Osteocyte (in vitro differentiated cells): Measurements from ENCODE around the gene DCAF6. TPM values are rescaled to one million over a fixed set of nuclear protein-coding genes. Genes with fewer than 3 reads are reported as not detected.
A peak's percentile ranks its signal among the peaks of the same experiment; 100 is the strongest.

ENCODE experiments used
- DNase-seq: peaks from one replicate; pipeline ENCODE4 v3.0.0; 2021; ENCODE audit warnings: mixed read lengths; ENCODE audit not compliant: unreplicated experiment; ENCODE audit errors: extremely low spot score
- H3K27ac Mint-ChIP-seq: one replicate; pipeline ENCODE4 v1.8.0; 2021; ENCODE audit warnings: mild to moderate bottlenecking, mixed read lengths; ENCODE audit not compliant: unreplicated experiment
- H3K27me3 Mint-ChIP-seq: one replicate; pipeline ENCODE4 v1.8.0; 2021; ENCODE audit warnings: mixed read lengths; ENCODE audit not compliant: unreplicated experiment
- H3K36me3 Mint-ChIP-seq: one replicate; pipeline ENCODE4 v1.8.0; 2021; ENCODE audit warnings: mixed read lengths; ENCODE audit not compliant: unreplicated experiment
- H3K4me1 Mint-ChIP-seq: one replicate; pipeline ENCODE4 v1.8.0; 2021; ENCODE audit warnings: mixed read lengths; ENCODE audit not compliant: unreplicated experiment
- H3K4me3 Mint-ChIP-seq: one replicate; pipeline ENCODE4 v1.8.0; 2021; ENCODE audit warnings: mild to moderate bottlenecking, moderate library complexity, mixed read lengths; ENCODE audit not compliant: unreplicated experiment
- H3K9me3 Mint-ChIP-seq: one replicate; pipeline ENCODE4 v1.8.0; 2021; ENCODE audit warnings: mixed read lengths; ENCODE audit not compliant: unreplicated experiment
- CTCF ChIP-seq: fragments of 200-600 bp; sonication (generic); IDR thresholded peaks from 2 replicates; pipeline ENCODE4 v1.5.0; 2021; ENCODE audit warnings: antibody characterized with exemption, mild to moderate bottlenecking, moderate library complexity
- total RNA-seq: library from RNA; stranded (reverse); gene quantifications from 2 replicates; pipeline ENCODE4 v1.2.1, GENCODE V29; 2021

DCAF6 gene
- total RNA-seq, 1 donor from 2014 or later, result 56.8 TPM

GRCh38 chr1:167994560-167994959 lies 58.1 kb downstream of the DCAF6 start:
- no peak for TF ChIP-seq CTCF

GRCh38 chr1:167995038-167995437 lies 58.6 kb downstream of the DCAF6 start:
- H3K4me1 Mint-ChIP-seq, result no peaks in the 10 kb centered on the region
- H3K27me3 Mint-ChIP-seq, result no peaks in the 10 kb centered on the region
- peaks cover 24% of the 10 kb centered on the region for H3K36me3 Mint-ChIP-seq
- no peak for TF ChIP-seq CTCF
- no peaks in the 10 kb centered on the region for H3K9me3 Mint-ChIP-seq
- no peak for DNase-seq
- no peak overlapping the region for H3K27ac Mint-ChIP-seq
- H3K4me3 Mint-ChIP-seq, result no peak overlapping the region

More at GRCh38 chr1:167994560-167994959, 58.1 kb downstream of the DCAF6 start:
- Mint-ChIP-seq H3K27ac (no peak overlapping the region), H3K9me3 (no peaks in the 10 kb centered on the region), H3K27me3 (no peaks in the 10 kb centered on the region), H3K4me1 (no peaks in the 10 kb centered on the region), H3K4me3 (no peak overlapping the region), H3K36me3 (peaks cover 21% of the 10 kb centered on the region)
- DNase-seq, result no peak

GRCh38 chr1:167996266-167996665 lies 59.8 kb downstream of the DCAF6 start:
- Mint-ChIP-seq H3K36me3 (peaks cover 32% of the 10 kb centered on the region), H3K27ac (peak overlapping the region; percentile 33), H3K27me3 (no peaks in the 10 kb centered on the region), H3K9me3 (no peaks in the 10 kb centered on the region), H3K4me1 (peaks cover 2% of the 10 kb centered on the region), H3K4me3 (no peak overlapping the region)
- no peak for DNase-seq
- TF ChIP-seq CTCF, result no peak

GRCh38 chr1:167997037-167997575 lies 60.6 kb downstream of the DCAF6 start:
- peaks cover 2% of the 10 kb centered on the region for H3K4me1 Mint-ChIP-seq
- no peak for DNase-seq
- H3K27me3 Mint-ChIP-seq, result no peaks in the 10 kb centered on the region
- H3K4me3 Mint-ChIP-seq, result no peak overlapping the region
- H3K9me3 Mint-ChIP-seq, result no peaks in the 10 kb centered on the region
- peaks cover 33% of the 10 kb centered on the region for H3K36me3 Mint-ChIP-seq
- no peak overlapping the region for H3K27ac Mint-ChIP-seq
- no peak for TF ChIP-seq CTCF

- no peak for DNase-seq
- peaks cover 2% of the 10 kb centered on the region for H3K4me1 Mint-ChIP-seq
- H3K4me3 Mint-ChIP-seq, result no peak overlapping the region
- H3K27ac Mint-ChIP-seq, result no peak overlapping the region
- H3K9me3 Mint-ChIP-seq, result no peaks in the 10 kb centered on the region
- no peak for TF ChIP-seq CTCF
- H3K36me3 Mint-ChIP-seq, result peaks cover 39% of the 10 kb centered on the region
- H3K27me3 Mint-ChIP-seq, result no peaks in the 10 kb centered on the region
These were observed 63.4 kb downstream of the DCAF6 start for GRCh38 chr1:167999877-168000276.
